Measurements from ENCODE around the gene ADRA1B.

ADRA1B gene

DNA sequence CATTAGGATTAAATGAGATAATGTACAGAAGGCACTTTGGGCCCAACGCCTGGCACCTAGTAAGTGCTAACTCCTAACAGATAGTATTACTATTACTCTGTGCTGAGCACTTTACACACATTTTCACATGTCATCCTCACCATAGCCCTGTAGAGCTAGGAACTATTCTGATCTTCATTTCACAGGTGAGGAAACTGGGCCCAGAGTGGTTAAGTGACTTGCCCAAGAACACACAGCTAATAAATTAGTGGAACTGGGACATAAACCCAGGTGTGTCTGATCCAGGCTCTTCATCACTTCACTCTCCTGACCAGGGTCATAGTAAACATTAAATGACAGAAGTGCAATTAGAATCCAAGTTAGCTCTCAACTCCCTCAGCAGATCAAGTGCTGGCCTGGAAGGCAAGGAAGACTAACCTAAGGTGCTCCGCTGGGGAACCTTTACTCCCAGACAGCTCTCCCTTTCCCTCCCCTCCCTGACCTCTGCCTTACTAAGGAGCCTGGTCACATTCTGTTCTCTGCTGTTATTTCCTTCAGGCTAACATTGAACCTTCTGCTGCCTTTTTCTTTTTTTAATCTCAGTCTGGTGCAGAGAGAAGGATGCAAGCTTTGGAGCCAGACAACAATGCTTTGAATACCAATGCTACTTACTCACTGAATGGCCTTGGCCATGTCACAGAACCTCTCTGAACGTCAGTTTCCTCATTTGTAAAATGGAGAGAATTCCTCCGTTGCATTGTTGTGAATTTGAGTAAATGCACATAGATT, 4.1 kb upstream of the ADRA1B start:
- no peak overlapping the region for H3K27ac ChIP-seq (ENCODE audit: low read length)
- no peak overlapping the region for H3K9ac ChIP-seq (ENCODE audit: low read depth, low read length)
- H3K4me1 ChIP-seq (ENCODE audit: insufficient read depth, low read length): peaks cover 7% of the 10 kb centered on the region
- peaks cover 41% of the 10 kb centered on the region for H3K27me3 ChIP-seq (ENCODE audit: insufficient read depth, low read length)
- H3K4me3 ChIP-seq (ENCODE audit: low read length): no peak overlapping the region
- no peaks in the 10 kb centered on the region for H3K9me3 ChIP-seq (ENCODE audit: insufficient read depth, low read depth, low read length)
- no peaks in the 10 kb centered on the region for H3K36me3 ChIP-seq (ENCODE audit: insufficient read depth, low read depth, low read length)

DNA sequence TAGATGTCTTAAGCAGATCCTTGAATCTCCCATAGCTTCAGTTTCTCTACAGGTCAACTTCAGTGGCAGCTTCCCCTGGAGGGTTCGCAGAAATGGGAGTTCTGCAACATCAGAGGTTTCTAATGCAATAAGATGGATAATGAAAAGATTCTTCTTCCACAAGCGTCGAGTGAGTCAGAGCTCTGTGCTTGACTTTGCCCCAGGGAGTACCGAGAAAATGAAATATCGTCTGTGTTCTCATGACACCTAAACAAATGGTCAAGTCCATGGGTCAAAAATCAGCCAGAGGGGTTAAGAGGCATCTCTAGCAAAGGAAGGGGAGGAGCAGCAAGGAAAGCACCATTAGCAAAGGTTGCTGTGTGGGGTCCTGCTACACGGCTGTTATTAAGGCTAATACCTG, 3.2 kb upstream of the ADRA1B start:
- no peak overlapping the region for H3K4me3 ChIP-seq (ENCODE audit: low read length)
- H3K36me3 ChIP-seq (ENCODE audit: insufficient read depth, low read depth, low read length): no peaks in the 10 kb centered on the region
- no peak overlapping the region for H3K9ac ChIP-seq (ENCODE audit: low read depth, low read length)
- H3K4me1 ChIP-seq (ENCODE audit: insufficient read depth, low read length): peaks cover 7% of the 10 kb centered on the region
- no peaks in the 10 kb centered on the region for H3K9me3 ChIP-seq (ENCODE audit: insufficient read depth, low read depth, low read length)
- H3K27ac ChIP-seq (ENCODE audit: low read length): no peak overlapping the region
- H3K27me3 ChIP-seq (ENCODE audit: insufficient read depth, low read length): peaks cover 49% of the 10 kb centered on the region

DNA sequence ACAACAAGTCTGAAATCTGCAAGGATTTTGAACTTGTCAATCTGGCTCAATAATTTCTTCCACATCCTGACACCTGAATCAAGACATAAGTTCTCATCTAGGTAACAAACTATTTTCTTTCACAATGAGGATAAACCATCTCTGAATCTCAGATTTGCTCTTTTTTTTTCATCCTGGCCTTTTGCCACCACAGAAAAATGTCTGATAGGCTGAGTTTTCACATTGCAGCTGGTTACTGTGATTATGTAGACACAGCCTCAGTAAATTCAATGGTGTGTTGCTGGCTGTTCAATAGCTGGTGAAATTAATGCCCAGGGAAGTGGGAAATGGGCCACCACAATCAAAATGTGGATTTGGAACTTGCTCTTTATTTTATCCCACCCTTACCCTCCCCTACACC, 2.8 kb upstream of the ADRA1B start:
- Histone ChIP-seq H3K9me3 (ENCODE audit: insufficient read depth, low read depth, low read length) (no peaks in the 10 kb centered on the region), H3K9ac (ENCODE audit: low read depth, low read length) (no peak overlapping the region), H3K36me3 (ENCODE audit: insufficient read depth, low read depth, low read length) (no peaks in the 10 kb centered on the region), H3K27ac (ENCODE audit: low read length) (no peak overlapping the region), H3K4me3 (ENCODE audit: low read length) (no peak overlapping the region), H3K4me1 (ENCODE audit: insufficient read depth, low read length) (peaks cover 4% of the 10 kb centered on the region), H3K27me3 (ENCODE audit: insufficient read depth, low read length) (peaks cover 54% of the 10 kb centered on the region)

DNA sequence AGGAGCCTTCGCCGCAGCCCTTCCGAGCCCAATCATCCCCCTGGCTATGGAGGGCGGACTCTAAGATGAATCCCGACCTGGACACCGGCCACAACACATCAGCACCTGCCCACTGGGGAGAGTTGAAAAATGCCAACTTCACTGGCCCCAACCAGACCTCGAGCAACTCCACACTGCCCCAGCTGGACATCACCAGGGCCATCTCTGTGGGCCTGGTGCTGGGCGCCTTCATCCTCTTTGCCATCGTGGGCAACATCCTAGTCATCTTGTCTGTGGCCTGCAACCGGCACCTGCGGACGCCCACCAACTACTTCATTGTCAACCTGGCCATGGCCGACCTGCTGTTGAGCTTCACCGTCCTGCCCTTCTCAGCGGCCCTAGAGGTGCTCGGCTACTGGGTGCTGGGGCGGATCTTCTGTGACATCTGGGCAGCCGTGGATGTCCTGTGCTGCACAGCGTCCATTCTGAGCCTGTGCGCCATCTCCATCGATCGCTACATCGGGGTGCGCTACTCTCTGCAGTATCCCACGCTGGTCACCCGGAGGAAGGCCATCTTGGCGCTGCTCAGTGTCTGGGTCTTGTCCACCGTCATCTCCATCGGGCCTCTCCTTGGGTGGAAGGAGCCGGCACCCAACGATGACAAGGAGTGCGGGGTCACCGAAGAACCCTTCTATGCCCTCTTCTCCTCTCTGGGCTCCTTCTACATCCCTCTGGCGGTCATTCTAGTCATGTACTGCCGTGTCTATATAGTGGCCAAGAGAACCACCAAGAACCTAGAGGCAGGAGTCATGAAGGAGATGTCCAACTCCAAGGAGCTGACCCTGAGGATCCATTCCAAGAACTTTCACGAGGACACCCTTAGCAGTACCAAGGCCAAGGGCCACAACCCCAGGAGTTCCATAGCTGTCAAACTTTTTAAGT, 819 bp downstream of the ADRA1B start:
- Histone ChIP-seq H3K27ac (ENCODE audit: low read length) (no peak overlapping the region), H3K4me1 (ENCODE audit: insufficient read depth, low read length) (no peaks in the 10 kb centered on the region), H3K4me3 (ENCODE audit: low read length) (peak overlapping the region; percentile 81; the same call in 1 of the 2 replicates), H3K9me3 (ENCODE audit: insufficient read depth, low read depth, low read length) (no peaks in the 10 kb centered on the region), H3K27me3 (ENCODE audit: insufficient read depth, low read length) (peaks cover 70% of the 10 kb centered on the region), H3K36me3 (ENCODE audit: insufficient read depth, low read depth, low read length) (no peaks in the 10 kb centered on the region), H3K9ac (ENCODE audit: low read depth, low read length) (no peak overlapping the region)

DNA sequence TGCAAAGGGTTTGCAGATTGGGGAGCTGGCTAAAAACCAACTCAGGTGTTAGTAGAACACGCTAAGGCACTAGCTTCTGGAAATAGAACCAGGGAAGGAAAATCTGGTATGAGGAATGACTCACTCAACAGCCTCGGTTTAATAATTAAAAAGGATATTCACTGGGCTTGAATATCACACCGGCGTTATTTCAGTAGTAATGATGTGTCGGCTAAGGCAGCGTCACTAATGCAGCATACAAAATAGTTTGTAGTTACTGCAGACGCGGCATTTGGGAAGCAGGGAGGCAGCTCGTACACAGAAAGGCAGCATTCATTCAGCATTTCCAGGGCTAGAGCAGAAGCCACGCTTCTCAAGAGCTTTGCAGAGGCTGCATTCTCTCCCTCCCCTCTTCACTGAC, 1.7 kb downstream of the ADRA1B start:
- H3K4me1 ChIP-seq (ENCODE audit: insufficient read depth, low read length): no peaks in the 10 kb centered on the region
- no peaks in the 10 kb centered on the region for H3K9me3 ChIP-seq (ENCODE audit: insufficient read depth, low read depth, low read length)
- H3K36me3 ChIP-seq (ENCODE audit: insufficient read depth, low read depth, low read length): no peaks in the 10 kb centered on the region
- H3K27ac ChIP-seq (ENCODE audit: low read length): no peak overlapping the region
- H3K4me3 ChIP-seq (ENCODE audit: low read length): no peak overlapping the region
- H3K27me3 ChIP-seq (ENCODE audit: insufficient read depth, low read length): peaks cover 70% of the 10 kb centered on the region
- H3K9ac ChIP-seq (ENCODE audit: low read depth, low read length): no peak overlapping the region

DNA sequence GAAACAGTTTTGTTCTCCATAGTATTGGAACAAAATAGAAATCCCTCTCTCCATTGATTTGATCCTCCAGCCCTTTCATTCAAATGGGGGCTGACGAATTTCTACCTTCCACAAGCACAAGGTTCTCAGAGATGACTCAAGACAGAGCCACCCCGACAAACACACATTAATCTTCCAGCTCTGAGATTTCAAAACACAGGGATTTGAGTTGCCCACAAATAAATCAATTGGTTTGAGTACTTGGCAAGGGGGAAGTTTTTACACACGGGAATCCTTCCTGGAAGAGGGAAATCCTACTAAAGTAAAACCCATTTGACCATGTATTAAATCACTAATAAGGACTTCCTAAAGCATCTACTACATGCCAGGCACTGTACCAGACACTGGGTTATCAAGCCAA, 5.4 kb downstream of the ADRA1B start:
- H3K9ac ChIP-seq (ENCODE audit: low read depth, low read length): no peak overlapping the region
- no peaks in the 10 kb centered on the region for H3K4me1 ChIP-seq (ENCODE audit: insufficient read depth, low read length)
- no peaks in the 10 kb centered on the region for H3K9me3 ChIP-seq (ENCODE audit: insufficient read depth, low read depth, low read length)
- H3K27me3 ChIP-seq (ENCODE audit: insufficient read depth, low read length): peaks cover 34% of the 10 kb centered on the region
- H3K4me3 ChIP-seq (ENCODE audit: low read length): no peak overlapping the region
- H3K36me3 ChIP-seq (ENCODE audit: insufficient read depth, low read depth, low read length): no peaks in the 10 kb centered on the region
- no peak overlapping the region for H3K27ac ChIP-seq (ENCODE audit: low read length)

DNA sequence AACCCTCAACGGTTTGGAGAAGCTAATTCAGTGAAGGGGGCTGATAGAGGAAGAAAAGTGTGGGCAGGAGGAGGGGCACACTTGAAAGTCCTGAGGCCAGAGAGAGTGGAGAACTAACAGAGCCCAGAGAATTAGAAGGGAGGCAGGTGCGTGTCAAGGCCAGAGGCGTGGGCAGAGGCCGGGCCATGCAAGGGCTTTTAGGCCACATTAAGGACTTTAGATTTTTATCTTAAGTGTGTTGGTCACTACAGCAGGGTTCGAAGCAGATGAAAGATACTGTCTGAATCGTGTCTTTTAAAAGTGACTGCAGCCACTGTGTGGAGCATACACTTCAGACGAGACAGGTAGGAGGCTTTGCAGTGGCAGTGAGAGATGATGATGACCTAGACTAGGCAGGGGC, 6.7 kb downstream of the ADRA1B start:
- H3K4me3 ChIP-seq (ENCODE audit: low read length): no peak overlapping the region
- H3K9me3 ChIP-seq (ENCODE audit: insufficient read depth, low read depth, low read length): no peaks in the 10 kb centered on the region
- H3K27ac ChIP-seq (ENCODE audit: low read length): no peak overlapping the region
- H3K9ac ChIP-seq (ENCODE audit: low read depth, low read length): no peak overlapping the region
- peaks cover 22% of the 10 kb centered on the region for H3K27me3 ChIP-seq (ENCODE audit: insufficient read depth, low read length)
- H3K4me1 ChIP-seq (ENCODE audit: insufficient read depth, low read length): no peaks in the 10 kb centered on the region
- H3K36me3 ChIP-seq (ENCODE audit: insufficient read depth, low read depth, low read length): no peaks in the 10 kb centered on the region

DNA sequence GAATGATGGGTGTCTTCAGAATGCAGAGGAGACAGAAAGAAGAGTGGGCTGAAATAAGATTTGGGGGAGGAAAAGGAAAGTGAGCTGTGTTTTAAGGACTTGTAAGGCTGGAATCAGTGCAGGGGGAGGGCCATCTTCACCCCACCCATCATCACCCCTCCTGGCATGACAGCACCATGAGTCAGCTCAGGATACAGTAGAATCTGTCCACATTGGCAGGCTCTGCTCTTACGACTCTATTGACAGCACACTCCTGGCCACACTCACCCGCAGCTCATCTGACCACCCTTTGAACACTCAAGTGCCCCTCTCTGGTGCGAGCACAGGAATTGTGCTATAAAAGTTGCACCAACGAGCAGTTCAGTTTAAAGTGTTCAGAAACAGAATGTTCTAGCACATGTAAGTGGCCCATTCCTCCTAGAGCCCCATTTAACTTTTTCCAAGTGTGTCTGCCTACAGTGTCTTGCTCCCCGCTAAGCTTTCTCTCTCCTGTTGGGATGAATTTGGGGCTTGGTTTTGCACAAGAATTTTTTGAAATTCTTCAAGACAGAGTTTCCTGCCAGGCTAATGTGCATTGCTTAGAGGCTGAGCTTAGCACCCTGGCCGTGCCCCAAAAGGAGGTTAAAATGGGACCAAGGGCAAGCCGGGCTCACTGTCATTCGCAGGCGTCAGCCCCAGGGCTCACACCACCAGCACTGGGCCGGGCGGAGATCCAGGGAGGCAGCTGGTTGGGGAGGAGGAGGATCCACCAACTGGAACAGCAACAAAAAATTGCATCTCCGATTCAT, 12.0 kb downstream of the ADRA1B start:
- Histone ChIP-seq H3K9ac (ENCODE audit: low read depth, low read length) (no peak overlapping the region), H3K4me3 (ENCODE audit: low read length) (no peak overlapping the region), H3K36me3 (ENCODE audit: insufficient read depth, low read depth, low read length) (no peaks in the 10 kb centered on the region), H3K27ac (ENCODE audit: low read length) (no peak overlapping the region), H3K27me3 (ENCODE audit: insufficient read depth, low read length) (no peaks in the 10 kb centered on the region), H3K4me1 (ENCODE audit: insufficient read depth, low read length) (no peaks in the 10 kb centered on the region), H3K9me3 (ENCODE audit: insufficient read depth, low read depth, low read length) (no peaks in the 10 kb centered on the region)

DNA sequence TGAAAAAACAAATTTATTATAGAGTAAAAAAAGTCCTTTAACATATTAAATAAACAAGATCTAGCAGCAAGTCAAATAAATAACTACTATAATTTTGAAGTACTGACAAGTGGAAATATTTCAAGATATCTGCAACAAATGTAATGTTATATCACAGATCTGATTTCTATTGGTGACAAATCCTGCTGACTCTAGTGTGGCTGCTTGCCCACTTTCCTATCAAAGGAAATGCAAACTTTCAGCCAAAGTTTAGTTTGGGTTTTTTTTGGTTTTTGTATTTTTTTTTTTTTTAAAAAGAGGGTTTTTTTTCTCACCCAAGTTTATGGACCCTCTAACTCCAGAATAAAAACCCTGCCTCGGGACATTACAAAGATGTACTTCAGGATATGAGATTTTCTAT, 12.9 kb downstream of the ADRA1B start:
- Histone ChIP-seq H3K9ac (ENCODE audit: low read depth, low read length) (no peak overlapping the region), H3K4me3 (ENCODE audit: low read length) (no peak overlapping the region), H3K27me3 (ENCODE audit: insufficient read depth, low read length) (no peaks in the 10 kb centered on the region), H3K9me3 (ENCODE audit: insufficient read depth, low read depth, low read length) (no peaks in the 10 kb centered on the region), H3K27ac (ENCODE audit: low read length) (no peak overlapping the region), H3K4me1 (ENCODE audit: insufficient read depth, low read length) (no peaks in the 10 kb centered on the region), H3K36me3 (ENCODE audit: insufficient read depth, low read depth, low read length) (no peaks in the 10 kb centered on the region)

DNA sequence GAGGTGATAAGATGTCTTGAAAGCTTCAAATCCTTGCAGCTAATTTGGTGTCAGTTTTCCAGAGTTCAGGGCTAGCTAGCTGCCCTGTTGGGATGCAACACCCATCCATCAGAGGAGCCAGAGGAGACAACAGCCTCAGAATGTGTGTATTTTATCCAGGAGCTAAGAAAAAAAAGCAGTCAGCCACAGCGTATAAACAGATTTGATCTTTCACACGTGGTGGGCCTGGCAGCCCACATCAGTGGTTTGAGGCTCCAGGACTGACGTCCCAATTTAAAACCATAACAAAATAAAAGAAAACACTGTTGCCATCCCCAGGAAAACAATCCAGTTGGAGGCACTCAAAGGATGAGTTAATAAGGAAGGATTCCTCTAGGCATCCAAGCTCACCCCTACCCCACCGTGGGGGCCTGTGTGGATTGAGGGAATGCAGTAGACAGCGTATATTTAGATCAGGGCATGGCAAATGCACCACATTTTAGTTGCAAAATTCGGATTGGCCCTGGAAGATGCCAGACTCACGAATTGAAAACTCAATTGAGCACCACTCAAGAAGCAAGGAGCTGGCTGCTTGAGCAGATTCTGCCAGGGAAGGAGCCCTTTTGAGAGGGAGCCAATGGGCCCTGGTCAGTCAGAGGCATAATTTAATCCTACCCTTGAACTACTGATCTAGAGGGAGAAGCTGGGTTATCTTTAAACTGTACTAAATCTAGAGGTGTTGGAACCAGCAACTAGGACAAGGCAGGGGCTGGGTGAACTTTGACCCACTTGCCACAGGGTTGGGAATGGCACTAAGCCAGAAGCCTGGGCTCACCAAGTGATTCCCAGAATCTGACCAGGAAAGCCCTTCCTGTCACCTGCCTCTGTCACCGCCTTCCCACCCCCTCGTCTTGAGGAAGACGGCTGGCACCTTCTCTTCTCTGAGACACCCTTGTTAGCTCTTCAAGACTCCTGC, 17.5 kb downstream of the ADRA1B start:
- H3K27ac ChIP-seq (ENCODE audit: low read length): no peak overlapping the region
- H3K9me3 ChIP-seq (ENCODE audit: insufficient read depth, low read depth, low read length): no peaks in the 10 kb centered on the region
- H3K36me3 ChIP-seq (ENCODE audit: insufficient read depth, low read depth, low read length): no peaks in the 10 kb centered on the region
- H3K27me3 ChIP-seq (ENCODE audit: insufficient read depth, low read length): no peaks in the 10 kb centered on the region
- H3K4me3 ChIP-seq (ENCODE audit: low read length): no peak overlapping the region
- H3K9ac ChIP-seq (ENCODE audit: low read depth, low read length): no peak overlapping the region
- H3K4me1 ChIP-seq (ENCODE audit: insufficient read depth, low read length): no peaks in the 10 kb centered on the region

DNA sequence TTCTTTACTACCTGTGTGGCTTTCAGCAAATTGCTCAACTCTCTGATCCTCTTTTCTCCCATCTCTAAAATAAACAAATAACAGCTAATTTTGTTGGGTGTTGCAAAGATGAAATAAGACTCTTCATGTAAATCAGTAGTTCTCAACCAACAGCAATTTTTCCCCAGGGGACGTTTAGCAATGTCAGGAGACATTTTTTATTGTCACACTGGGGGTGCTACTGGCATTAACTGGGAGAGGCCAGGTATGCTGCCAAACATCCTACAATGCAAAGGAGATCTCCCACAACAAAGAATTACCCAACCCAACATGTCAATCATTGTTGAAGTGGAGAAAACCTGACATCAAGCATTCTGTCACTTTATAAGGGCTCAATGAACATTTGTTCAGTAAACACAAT, 19.7 kb downstream of the ADRA1B start:
- H3K27me3 ChIP-seq (ENCODE audit: insufficient read depth, low read length): no peaks in the 10 kb centered on the region
- no peak overlapping the region for H3K27ac ChIP-seq (ENCODE audit: low read length)
- no peaks in the 10 kb centered on the region for H3K9me3 ChIP-seq (ENCODE audit: insufficient read depth, low read depth, low read length)
- no peaks in the 10 kb centered on the region for H3K36me3 ChIP-seq (ENCODE audit: insufficient read depth, low read depth, low read length)
- no peaks in the 10 kb centered on the region for H3K4me1 ChIP-seq (ENCODE audit: insufficient read depth, low read length)
- no peak overlapping the region for H3K9ac ChIP-seq (ENCODE audit: low read depth, low read length)
- no peak overlapping the region for H3K4me3 ChIP-seq (ENCODE audit: low read length)

Measured in iPS-20b (cell line).